GM12878 (cell line): ENCODE data around the gene SYNDIG1. TPM values are rescaled to one million over a fixed set of nuclear protein-coding genes. Genes with fewer than 3 reads are reported as not detected.

Experiments
- ATAC-seq: fragments of 200-7000 bp; cut with Tn5 transposase; 3 replicates; pipeline ENCODE4 v1.9.1; 2020; ENCODE audit warnings: mild to moderate bottlenecking, moderate library complexity
- BruUV-seq: library from RNA; stranded (reverse); fragments of 400-500 nt; replicated peaks from 2 replicates; lab custom pipeline; 2021; lab: Mats Ljungman, UMichigan
- CTCF ChIA-PET: fragments of 300-600 bp; sonication (Branson Sonifier 250); formaldehyde crosslinking; extraction: SDS; loops from one replicate; lab custom pipeline; 2021; ENCODE audit warnings: inconsistent platforms; lab: Yijun Ruan, JAX
- POLR2A ChIA-PET: fragments of 350-600 bp; formaldehyde crosslinking; extraction: SDS; loops from one replicate; lab custom pipeline; 2021; ENCODE audit warnings: inconsistent platforms; lab: Charles Lee
- RAD21 ChIA-PET: fragments of 300-600 bp; sonication (Branson Sonifier 250); formaldehyde crosslinking; loops from one replicate; lab custom pipeline; 2023; ENCODE audit warnings: antibody characterized with exemption; ENCODE audit not compliant: unreplicated experiment; lab: Charles Lee
- SMC1A ChIA-PET: fragments of 300-600 bp; sonication (Branson Sonifier 250); formaldehyde crosslinking; loops from one replicate; lab custom pipeline; 2023; ENCODE audit not compliant: unreplicated experiment, uncharacterized antibody; lab: Charles Lee
- DNase-seq: peaks from one replicate; pipeline ENCODE4 v3.0.0-alpha.2; 2011; ENCODE audit warnings: low read depth, low spot score
- FAIRE-seq: peaks from 3 replicates; lab custom pipeline; 2011; peaks lifted over from hg19 to GRCh38; lab: Jason Lieb, UNC
- H2AFZ ChIP-seq: 2 replicates; pipeline ENCODE4 v1.6.0; 2011; ENCODE audit warnings: low read depth, low read length, control low read depth; ENCODE audit not compliant: control insufficient read depth
- H3K27ac ChIP-seq: 2 replicates; pipeline ENCODE4 v1.5.1; 2011; ENCODE audit warnings: control low read depth; ENCODE audit not compliant: control insufficient read depth, insufficient read depth
- H3K27me3 ChIP-seq, 2 experiments: replicated peaks in 1 of 2; 2 replicates each; pipeline versions ENCODE4 v1.6.0 to v1.6.1; 2011; ENCODE audit warnings: low read length in 1 of 2; ENCODE audit not compliant: control insufficient read depth in 2 of 2, insufficient read depth in 2 of 2
- H3K36me3 ChIP-seq, 2 experiments: 2 replicates each; pipeline ENCODE4 v1.5.1; 2011; ENCODE audit warnings: low read length in 1 of 2; ENCODE audit not compliant: control insufficient read depth in 2 of 2, insufficient read depth in 2 of 2
- H3K4me1 ChIP-seq: 2 replicates; pipeline ENCODE4 v1.6.1; 2011; ENCODE audit warnings: mild to moderate bottlenecking, low read length, moderate library complexity, mixed read lengths; ENCODE audit not compliant: control insufficient read depth, insufficient read depth
- H3K4me2 ChIP-seq: 2 replicates; pipeline ENCODE4 v1.6.0; 2011; ENCODE audit warnings: control low read depth; ENCODE audit not compliant: control insufficient read depth, insufficient read depth
- H3K4me3 ChIP-seq: fragments of 200-600 bp; sonication (generic); 2 replicates; pipeline ENCODE4 v1.5.1; 2016
- H3K79me2 ChIP-seq: 2 replicates; pipeline ENCODE4 v1.6.0; 2011; ENCODE audit warnings: low read length; ENCODE audit not compliant: control insufficient read depth, insufficient read depth
- H3K9ac ChIP-seq: 2 replicates; pipeline ENCODE4 v1.8.0; 2011; ENCODE audit warnings: low read length, control low read depth, mixed read lengths; ENCODE audit not compliant: control insufficient read depth, insufficient read depth
- H3K9me3 ChIP-seq: replicated peaks from 3 replicates; pipeline ENCODE4 v1.5.1; 2011; ENCODE audit warnings: mild to moderate bottlenecking, low read length; ENCODE audit not compliant: control insufficient read depth, insufficient read depth
- H4K20me1 ChIP-seq: 2 replicates; pipeline ENCODE4 v1.6.0; 2011; ENCODE audit not compliant: control insufficient read depth, insufficient read depth
- ATF2 ChIP-seq: IDR thresholded peaks from 2 replicates; pipeline ENCODE4 v1.6.1; 2012; ENCODE audit warnings: low read length, inconsistent platforms
- BACH1 ChIP-seq: fragments of 450-650 bp; IDR thresholded peaks from 2 replicates; pipeline ENCODE4 v1.6.1; 2017; ENCODE audit warnings: mild to moderate bottlenecking, borderline replicate concordance
- ETV6 ChIP-seq, 2 experiments: fragments of 450-650 bp in 1 of 2; IDR thresholded peaks in 1 of 2; conservative IDR thresholded peaks in 1 of 2; 2 replicates each; pipeline ENCODE4 v1.6.1; 2014; ENCODE audit warnings: antibody characterized with exemption in 1 of 2, borderline replicate concordance in 1 of 2, low read depth in 1 of 2, mild to moderate bottlenecking in 1 of 2, moderate library complexity in 1 of 2
- MYB ChIP-seq: fragments of 150-350 bp; IDR thresholded peaks from 2 replicates; pipeline ENCODE4 v1.6.1; 2014; ENCODE audit warnings: mild to moderate bottlenecking, low read depth, low read length, borderline replicate concordance
- POLR2A ChIP-seq: IDR thresholded peaks from 2 replicates; pipeline ENCODE4 v1.6.1; 2011; ENCODE audit warnings: low read depth, mild to moderate bottlenecking, low read length
- RCOR1 ChIP-seq: conservative IDR thresholded peaks from 2 replicates; pipeline ENCODE4 v1.6.1; 2012; ENCODE audit warnings: low read depth, low read length, improper control_type of control experiment
- SIN3A ChIP-seq: IDR thresholded peaks from 2 replicates; pipeline ENCODE4 v1.6.1; 2012; ENCODE audit warnings: low read depth, low read length, improper control_type of control experiment
- TCF12 ChIP-seq: IDR thresholded peaks from 2 replicates; pipeline ENCODE4 v1.6.1; 2011; ENCODE audit warnings: low read depth, mild to moderate bottlenecking, low read length
- TCF3 ChIP-seq: IDR thresholded peaks from 2 replicates; pipeline ENCODE4 v1.6.1; 2012; ENCODE audit warnings: low read depth, mild to moderate bottlenecking, low read length, borderline replicate concordance; ENCODE audit not compliant: insufficient read depth
- ZNF592 ChIP-seq: fragments of 450-650 bp; IDR thresholded peaks from 2 replicates; pipeline ENCODE4 v1.6.1; 2017; ENCODE audit warnings: mild to moderate bottlenecking, moderate library complexity
- ZNF622 ChIP-seq: fragments of 450-650 bp; IDR thresholded peaks from 2 replicates; pipeline ENCODE4 v1.6.1; 2017; ENCODE audit warnings: mild to moderate bottlenecking, inconsistent platforms
- ZSCAN29 ChIP-seq: fragments of 450-650 bp; IDR thresholded peaks from 2 replicates; pipeline ENCODE4 v1.6.1; 2017; ENCODE audit warnings: mild to moderate bottlenecking, moderate library complexity
- WGBS: methylation state at CpG from one replicate; pipeline ENCODE4 v1.1.6; 2016; ENCODE audit warnings: low lambda C conversion rate; ENCODE audit not compliant: insufficient replicate concordance, insufficient coverage; ENCODE audit errors: missing lambda C conversion rate; 5-methylcytosine and 5-hydroxymethylcytosine counted together
- in situ Hi-C: fragments of 300-500 bp; cut with MboI; formaldehyde crosslinking; loops from 9 replicates; pipeline ENCODE4 v1.14.3; 2018; ENCODE audit warnings: mixed read lengths
- intact Hi-C: fragments of 100-400 bp; cut with micrococcal nuclease; formaldehyde crosslinking; loops from one replicate; pipeline ENCODE4 v1.14.2; 2022; ENCODE audit not compliant: unreplicated experiment
- polyA plus RNA-seq, 11 experiments: library from polyadenylated mRNA; depleted of rRNA in 4 of 11; unstranded in 6 of 11; stranded (reverse) in 5 of 11; fragments of >200 nt; fragmentation: Nextera tagmentation in 4 of 11; fragmentation: Illumina TruSeq in 1 of 11; extraction: Ambion mirVana in 4 of 11; extraction: Trizol in 1 of 11; gene quantifications; 1 replicate in 1 of 11; 2 replicates in 10 of 11; pipeline versions ENCODE4 v1.2.1 to v1.2.3, GENCODE V29; 2011 to 2016; ENCODE audit warnings: inconsistent platforms in 2 of 11, missing spikeins in 2 of 11, low read depth in 1 of 11
- total RNA-seq, 4 experiments: library from RNA; depleted of rRNA in 3 of 4; stranded (reverse); fragments of >200 nt in 3 of 4; fragmentation: Illumina TruSeq in 1 of 4; extraction: Trizol in 1 of 4; gene quantifications; 2 replicates each; pipeline versions ENCODE4 v1.2.1 to v1.2.3, GENCODE V29; 2013 to 2021
- TF ChIP-seq, protein P1 (sequence below): IDR thresholded peaks from 2 replicates; pipeline ENCODE4 v1.6.1; 2012; ENCODE audit warnings: low read depth, low read length, improper control_type of control experiment

SYNDIG1 gene
- total and polyA plus RNA-seq, 10 of the 15 experiments (the other 5 are each of a cell fraction or from before 2014, with no cell fraction given) = not detected

DNA sequence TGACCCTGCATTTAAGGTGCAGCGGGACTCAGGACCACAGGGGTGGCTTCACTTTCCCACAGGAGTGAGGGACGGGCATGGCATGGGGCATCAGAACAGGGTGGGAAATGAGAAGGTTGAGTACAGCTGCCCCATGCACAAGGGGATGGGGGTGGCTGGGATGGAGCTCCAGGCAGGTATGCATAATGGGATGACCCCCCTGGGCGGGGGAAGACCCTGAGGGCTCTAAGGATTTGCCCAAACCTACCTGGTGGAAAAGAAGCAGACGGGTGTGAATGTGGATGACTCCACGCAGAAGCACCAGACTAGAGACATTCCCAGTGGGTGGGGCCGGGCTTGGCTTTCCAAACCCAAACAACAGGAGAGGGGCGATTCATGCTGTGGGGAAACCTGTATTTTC lies 200.3 kb downstream of the SYNDIG1 start (continued):
- TF ChIP-seq TCF12 = no peak
- TF ChIP-seq ETV6 (conservative IDR thresholded peaks at IDR 0.05 in 1 of 2, IDR thresholded peaks at IDR 0.05 in 1 of 2; ENCODE audit: borderline replicate concordance in 1 of 2, low read depth in 1 of 2) = no peak
- TF ChIP-seq ZNF592 = no peak
- no peak for TF ChIP-seq MYB
- no peak for TF ChIP-seq POLR2A

GRCh38 chr20:24670341-24670872 lies 201.0 kb downstream of the SYNDIG1 start:
- in situ Hi-C loops (loop anchor here (5.0 kb wide), 1 partner anchor 52 kb away; no protein-coding TSS in a partner anchor), intact Hi-C loops (no loop called here)
- Histone ChIP-seq H3K4me2 (no peak overlapping the region), H3K27ac (no peak overlapping the region), H3K9me3 (no peaks in the 10 kb centered on the region), H2AFZ (no peak overlapping the region), H3K36me3 (no peaks in the 10 kb centered on the region), H3K4me3 (no peak overlapping the region), H3K79me2 (no peaks in the 10 kb centered on the region), H3K27me3 (peaks cover 0 to 2% of the 10 kb centered on the region in 2 experiments; a peak in 2 of 4 replicates), H4K20me1 (no peaks in the 10 kb centered on the region)
- ATAC-seq (no peak), FAIRE-seq (no peak)
- ChIA-PET POLR2A (no interaction called here), SMC1A (no interaction called here), CTCF (no interaction called here), RAD21 (no interaction called here)
- BruUV-seq = no TSS peak
- TF ChIP-seq, protein P1, sequence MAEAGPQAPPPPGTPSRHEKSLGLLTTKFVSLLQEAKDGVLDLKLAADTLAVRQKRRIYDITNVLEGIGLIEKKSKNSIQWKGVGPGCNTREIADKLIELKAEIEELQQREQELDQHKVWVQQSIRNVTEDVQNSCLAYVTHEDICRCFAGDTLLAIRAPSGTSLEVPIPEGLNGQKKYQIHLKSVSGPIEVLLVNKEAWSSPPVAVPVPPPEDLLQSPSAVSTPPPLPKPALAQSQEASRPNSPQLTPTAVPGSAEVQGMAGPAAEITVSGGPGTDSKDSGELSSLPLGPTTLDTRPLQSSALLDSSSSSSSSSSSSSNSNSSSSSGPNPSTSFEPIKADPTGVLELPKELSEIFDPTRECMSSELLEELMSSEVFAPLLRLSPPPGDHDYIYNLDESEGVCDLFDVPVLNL = no peak
- TF ChIP-seq ATF2 (no peak), SIN3A (no peak), TCF3 (no peak), RCOR1 (no peak), POLR2A (no peak), ZSCAN29 (no peak), ZNF622 (no peak), BACH1 (no peak)
- TF ChIP-seq, all 136 proteins: peak for 0
- 27% methylated on average over 10 of the region's 10 CpGs for WGBS
- Histone ChIP-seq H3K4me1 (no peaks in the 10 kb centered on the region), H3K9ac (no peak overlapping the region)
- no peak for DNase-seq
